NCI-H748 (cell line): ENCODE data around the gene SPINK4.

Experiments used
- DNase-seq: peaks from one replicate; lab custom pipeline; 2025; ENCODE audit not compliant: unreplicated experiment; lab: John Stamatoyannopoulos, UW

SPINK4 gene

GRCh38 chr9:33290247-33291030 lies 50.5 kb downstream of the SPINK4 start, which contains the start of gene NFX1:
NFX1 (plus strand) TSS chr9:33290516; CDS start chr9:33290573, 57 bp downstream.
- peak; percentile 98 for DNase-seq

- DNase-seq: no peak
Observed at GRCh38 chr9:33291031-33291397, 51.0 kb downstream of the SPINK4 start.

GRCh38 chr9:33291901-33292300 lies 51.9 kb downstream of the SPINK4 start:
- no peak for DNase-seq

- no peak for DNase-seq
Observed at GRCh38 chr9:33293782-33294181, 53.8 kb downstream of the SPINK4 start.

- DNase-seq: no peak
Observed at GRCh38 chr9:33294670-33295432, 54.9 kb downstream of the SPINK4 start.

- no peak for DNase-seq
Observed at GRCh38 chr9:33295571-33295970, 55.6 kb downstream of the SPINK4 start.

- no peak for DNase-seq
Observed at GRCh38 chr9:33297432-33297831, 57.5 kb downstream of the SPINK4 start.
